ENCODE results near the gene PCYT1A. TPM values are rescaled to one million over a fixed set of nuclear protein-coding genes. Genes with fewer than 3 reads are reported as not detected.

Gene PCYT1A
- total and polyA plus RNA-seq, 10 of the 15 experiments (the other 5 are each of a cell fraction or from before 2014, with no cell fraction given) = 10.8 to 64.3 (median 48.6) TPM

DNA sequence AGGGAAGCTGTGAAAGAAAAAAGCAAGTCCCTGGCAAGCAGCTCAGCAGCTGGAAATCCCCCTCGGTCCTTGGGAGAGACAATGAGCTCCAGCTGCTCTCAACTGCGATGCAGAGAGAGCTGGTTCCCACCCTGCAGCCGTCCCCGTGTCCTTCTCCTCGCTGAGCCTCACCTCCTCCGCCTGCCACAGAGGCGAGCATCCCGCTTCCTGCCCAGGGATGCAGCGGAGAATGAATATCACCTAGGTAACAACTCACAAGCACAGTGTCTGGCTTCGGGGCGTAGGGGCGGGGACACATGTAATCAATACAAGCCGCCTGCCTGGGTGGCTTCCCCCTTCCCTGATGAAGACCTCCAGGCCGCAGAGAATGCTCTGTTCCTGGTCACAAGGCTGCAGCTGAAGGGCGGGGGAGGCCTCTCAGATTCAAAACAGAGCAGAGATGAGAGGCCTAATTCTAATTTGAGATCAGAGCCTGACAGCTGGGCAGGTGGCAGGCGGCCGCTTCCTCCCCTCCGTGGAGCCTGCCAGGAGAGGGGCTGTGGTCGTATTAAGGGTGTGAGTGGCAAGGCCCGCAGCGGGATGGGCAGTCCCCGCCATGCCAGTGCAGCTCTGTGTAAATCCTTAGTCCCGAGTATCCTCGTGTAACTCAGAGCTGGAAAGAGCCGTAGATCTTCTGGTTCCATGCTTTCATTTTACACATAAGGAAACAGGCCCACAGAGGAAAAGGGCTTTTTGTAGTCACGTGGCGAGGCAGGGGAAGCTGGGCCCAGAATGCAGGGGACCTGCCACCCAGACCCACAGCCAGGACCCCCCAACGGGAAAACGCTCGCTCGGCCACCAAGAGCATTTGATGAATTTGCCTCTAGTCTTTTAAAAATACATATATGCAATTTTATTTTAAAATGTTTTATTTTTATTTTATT is 100.6 kb downstream of the PCYT1A start (continued):
- TF ChIP-seq, protein P1, sequence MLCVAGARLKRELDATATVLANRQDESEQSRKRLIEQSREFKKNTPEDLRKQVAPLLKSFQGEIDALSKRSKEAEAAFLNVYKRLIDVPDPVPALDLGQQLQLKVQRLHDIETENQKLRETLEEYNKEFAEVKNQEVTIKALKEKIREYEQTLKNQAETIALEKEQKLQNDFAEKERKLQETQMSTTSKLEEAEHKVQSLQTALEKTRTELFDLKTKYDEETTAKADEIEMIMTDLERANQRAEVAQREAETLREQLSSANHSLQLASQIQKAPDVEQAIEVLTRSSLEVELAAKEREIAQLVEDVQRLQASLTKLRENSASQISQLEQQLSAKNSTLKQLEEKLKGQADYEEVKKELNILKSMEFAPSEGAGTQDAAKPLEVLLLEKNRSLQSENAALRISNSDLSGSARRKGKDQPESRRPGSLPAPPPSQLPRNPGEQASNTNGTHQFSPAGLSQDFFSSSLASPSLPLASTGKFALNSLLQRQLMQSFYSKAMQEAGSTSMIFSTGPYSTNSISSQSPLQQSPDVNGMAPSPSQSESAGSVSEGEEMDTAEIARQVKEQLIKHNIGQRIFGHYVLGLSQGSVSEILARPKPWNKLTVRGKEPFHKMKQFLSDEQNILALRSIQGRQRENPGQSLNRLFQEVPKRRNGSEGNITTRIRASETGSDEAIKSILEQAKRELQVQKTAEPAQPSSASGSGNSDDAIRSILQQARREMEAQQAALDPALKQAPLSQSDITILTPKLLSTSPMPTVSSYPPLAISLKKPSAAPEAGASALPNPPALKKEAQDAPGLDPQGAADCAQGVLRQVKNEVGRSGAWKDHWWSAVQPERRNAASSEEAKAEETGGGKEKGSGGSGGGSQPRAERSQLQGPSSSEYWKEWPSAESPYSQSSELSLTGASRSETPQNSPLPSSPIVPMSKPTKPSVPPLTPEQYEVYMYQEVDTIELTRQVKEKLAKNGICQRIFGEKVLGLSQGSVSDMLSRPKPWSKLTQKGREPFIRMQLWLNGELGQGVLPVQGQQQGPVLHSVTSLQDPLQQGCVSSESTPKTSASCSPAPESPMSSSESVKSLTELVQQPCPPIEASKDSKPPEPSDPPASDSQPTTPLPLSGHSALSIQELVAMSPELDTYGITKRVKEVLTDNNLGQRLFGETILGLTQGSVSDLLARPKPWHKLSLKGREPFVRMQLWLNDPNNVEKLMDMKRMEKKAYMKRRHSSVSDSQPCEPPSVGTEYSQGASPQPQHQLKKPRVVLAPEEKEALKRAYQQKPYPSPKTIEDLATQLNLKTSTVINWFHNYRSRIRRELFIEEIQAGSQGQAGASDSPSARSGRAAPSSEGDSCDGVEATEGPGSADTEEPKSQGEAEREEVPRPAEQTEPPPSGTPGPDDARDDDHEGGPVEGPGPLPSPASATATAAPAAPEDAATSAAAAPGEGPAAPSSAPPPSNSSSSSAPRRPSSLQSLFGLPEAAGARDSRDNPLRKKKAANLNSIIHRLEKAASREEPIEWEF (IDR thresholded peaks at IDR 0.05; ENCODE audit: insufficient replicate concordance, low read depth, low read length) = peak; percentile 96
- TF ChIP-seq ETV6 (conservative IDR thresholded peaks at IDR 0.05 in 1 of 2, IDR thresholded peaks at IDR 0.05 in 1 of 2; ENCODE audit: borderline replicate concordance in 1 of 2, low read depth in 1 of 2) = peak in 1 of 2 experiments; percentile 50; a peak in 2 of 4 replicates
- TF ChIP-seq, protein P2, sequence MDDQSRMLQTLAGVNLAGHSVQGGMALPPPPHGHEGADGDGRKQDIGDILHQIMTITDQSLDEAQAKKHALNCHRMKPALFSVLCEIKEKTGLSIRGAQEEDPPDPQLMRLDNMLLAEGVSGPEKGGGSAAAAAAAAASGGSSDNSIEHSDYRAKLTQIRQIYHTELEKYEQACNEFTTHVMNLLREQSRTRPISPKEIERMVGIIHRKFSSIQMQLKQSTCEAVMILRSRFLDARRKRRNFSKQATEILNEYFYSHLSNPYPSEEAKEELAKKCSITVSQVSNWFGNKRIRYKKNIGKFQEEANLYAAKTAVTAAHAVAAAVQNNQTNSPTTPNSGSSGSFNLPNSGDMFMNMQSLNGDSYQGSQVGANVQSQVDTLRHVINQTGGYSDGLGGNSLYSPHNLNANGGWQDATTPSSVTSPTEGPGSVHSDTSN (IDR thresholded peaks at IDR 0.05; ENCODE audit: insufficient replicate concordance, low read depth, low read length) = peak; percentile 31
- TF ChIP-seq, protein P3, sequence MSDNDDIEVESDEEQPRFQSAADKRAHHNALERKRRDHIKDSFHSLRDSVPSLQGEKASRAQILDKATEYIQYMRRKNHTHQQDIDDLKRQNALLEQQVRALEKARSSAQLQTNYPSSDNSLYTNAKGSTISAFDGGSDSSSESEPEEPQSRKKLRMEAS (IDR thresholded peaks at IDR 0.05; ENCODE audit: low read depth, low read length) = peak; percentile 12; the same call in 1 of the 2 replicates
- TF ChIP-seq, protein P4, sequence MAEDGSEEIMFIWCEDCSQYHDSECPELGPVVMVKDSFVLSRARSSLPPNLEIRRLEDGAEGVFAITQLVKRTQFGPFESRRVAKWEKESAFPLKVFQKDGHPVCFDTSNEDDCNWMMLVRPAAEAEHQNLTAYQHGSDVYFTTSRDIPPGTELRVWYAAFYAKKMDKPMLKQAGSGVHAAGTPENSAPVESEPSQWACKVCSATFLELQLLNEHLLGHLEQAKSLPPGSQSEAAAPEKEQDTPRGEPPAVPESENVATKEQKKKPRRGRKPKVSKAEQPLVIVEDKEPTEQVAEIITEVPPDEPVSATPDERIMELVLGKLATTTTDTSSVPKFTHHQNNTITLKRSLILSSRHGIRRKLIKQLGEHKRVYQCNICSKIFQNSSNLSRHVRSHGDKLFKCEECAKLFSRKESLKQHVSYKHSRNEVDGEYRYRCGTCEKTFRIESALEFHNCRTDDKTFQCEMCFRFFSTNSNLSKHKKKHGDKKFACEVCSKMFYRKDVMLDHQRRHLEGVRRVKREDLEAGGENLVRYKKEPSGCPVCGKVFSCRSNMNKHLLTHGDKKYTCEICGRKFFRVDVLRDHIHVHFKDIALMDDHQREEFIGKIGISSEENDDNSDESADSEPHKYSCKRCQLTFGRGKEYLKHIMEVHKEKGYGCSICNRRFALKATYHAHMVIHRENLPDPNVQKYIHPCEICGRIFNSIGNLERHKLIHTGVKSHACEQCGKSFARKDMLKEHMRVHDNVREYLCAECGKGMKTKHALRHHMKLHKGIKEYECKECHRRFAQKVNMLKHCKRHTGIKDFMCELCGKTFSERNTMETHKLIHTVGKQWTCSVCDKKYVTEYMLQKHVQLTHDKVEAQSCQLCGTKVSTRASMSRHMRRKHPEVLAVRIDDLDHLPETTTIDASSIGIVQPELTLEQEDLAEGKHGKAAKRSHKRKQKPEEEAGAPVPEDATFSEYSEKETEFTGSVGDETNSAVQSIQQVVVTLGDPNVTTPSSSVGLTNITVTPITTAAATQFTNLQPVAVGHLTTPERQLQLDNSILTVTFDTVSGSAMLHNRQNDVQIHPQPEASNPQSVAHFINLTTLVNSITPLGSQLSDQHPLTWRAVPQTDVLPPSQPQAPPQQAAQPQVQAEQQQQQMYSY (CRISPR knock-in tag; IDR thresholded peaks at IDR 0.05) = no peak
- TF ChIP-seq MXI1 (IDR thresholded peaks at IDR 0.05; ENCODE audit: low read depth, low read length) = peak; percentile 63
- TF ChIP-seq POU2F2 (IDR thresholded peaks at IDR 0.05; ENCODE audit: borderline replicate concordance, low read depth, low read length) = peak; percentile 6; the same call in 1 of the 3 replicates
- peak; percentile 48; the same call in 1 of the 2 replicates for TF ChIP-seq HDGF (IDR thresholded peaks at IDR 0.05)
- peak in 1 of 2 experiments; percentile 58; a peak in 2 of 4 replicates for TF ChIP-seq BHLHE40 (IDR thresholded peaks at IDR 0.05; ENCODE audit: borderline replicate concordance in 1 of 2, low read depth in 2 of 2, low read length in 1 of 2)
- no peak for TF ChIP-seq RAD21 (IDR thresholded peaks at IDR 0.05; ENCODE audit: insufficient read depth, low read depth, low read length)
- 0 out of 2 replicates have a peak, but pooled peaks have one; percentile 44 for TF ChIP-seq RCOR1 (conservative IDR thresholded peaks at IDR 0.05; ENCODE audit: low read depth, low read length)
- TF ChIP-seq NBN (IDR thresholded peaks at IDR 0.05) = peak; percentile 70; the same call in 1 of the 2 replicates
- TF ChIP-seq CBFB (IDR thresholded peaks at IDR 0.05; ENCODE audit: low read depth) = 0 out of 2 replicates have a peak, but pooled peaks have one; percentile 22
- TF ChIP-seq TCF3 (IDR thresholded peaks at IDR 0.05; ENCODE audit: borderline replicate concordance, insufficient read depth, low read depth, low read length) = peak; percentile 78
- 0 out of 2 replicates have a peak, but pooled peaks have one; percentile 30 for TF ChIP-seq ASH2L (IDR thresholded peaks at IDR 0.05; ENCODE audit: borderline replicate concordance, low read depth)
- peak; percentile 95 for TF ChIP-seq IKZF1 (conservative IDR thresholded peaks at IDR 0.05)
- TF ChIP-seq RUNX3 (IDR thresholded peaks at IDR 0.05; ENCODE audit: low read length) = 0 out of 2 replicates have a peak, but pooled peaks have one; percentile 48

Measured in GM12878 (cell line).